Keratinocyte (primary cell): Measurements from ENCODE around the gene ADORA2B. TPM values are rescaled to one million over a fixed set of nuclear protein-coding genes. Genes with fewer than 3 reads are reported as not detected.

Experiments
- DNase-seq: peaks from one replicate; pipeline ENCODE4 v3.0.0-alpha.2; 2011; ENCODE audit warnings: low read depth, missing footprints, low spot score
- FAIRE-seq: peaks from 2 replicates; lab custom pipeline; 2011; peaks lifted over from hg19 to GRCh38; lab: Jason Lieb, UNC
- H2AFZ ChIP-seq: 2 replicates; pipeline ENCODE4 v1.6.0; 2012; ENCODE audit warnings: low read length, control low read depth, inconsistent platforms; ENCODE audit not compliant: control insufficient read depth
- H3K27ac ChIP-seq: 2 replicates; pipeline ENCODE4 v1.5.1; 2011; ENCODE audit warnings: low read length; ENCODE audit not compliant: control insufficient read depth, insufficient read depth
- H3K27me3 ChIP-seq: 3 replicates; pipeline ENCODE4 v1.6.0; 2011; ENCODE audit warnings: low read length; ENCODE audit not compliant: control insufficient read depth, insufficient read depth; ENCODE audit errors: extremely low read depth
- H3K36me3 ChIP-seq, 2 experiments: 2 replicates in 1 of 2; 3 replicates in 1 of 2; pipeline ENCODE4 v1.5.1; 2011; ENCODE audit warnings: low read length in 2 of 2, mild to moderate bottlenecking in 1 of 2; ENCODE audit not compliant: control insufficient read depth in 2 of 2, insufficient read depth in 2 of 2; ENCODE audit errors: extremely low read depth in 1 of 2
- H3K4me1 ChIP-seq: 3 replicates; pipeline ENCODE4 v1.5.1; 2011; ENCODE audit warnings: low read length; ENCODE audit not compliant: control insufficient read depth, insufficient read depth; ENCODE audit errors: extremely low read depth
- H3K4me2 ChIP-seq: 3 replicates; pipeline ENCODE4 v1.6.0; 2011; ENCODE audit warnings: low read depth, low read length; ENCODE audit not compliant: control insufficient read depth, insufficient read depth; ENCODE audit errors: extremely low read depth
- H3K4me3 ChIP-seq, 3 experiments: fragments of 200-600 bp in 1 of 3; sonication (generic) in 1 of 3; 2 replicates in 2 of 3; 3 replicates in 1 of 3; pipeline ENCODE4 v1.5.1; 2011 to 2016; ENCODE audit warnings: low read length in 3 of 3, mild to moderate bottlenecking in 3 of 3, control low read depth in 2 of 3, inconsistent platforms in 1 of 3, low read depth in 1 of 3, mixed read lengths in 1 of 3, mixed run types in 1 of 3, moderate library complexity in 1 of 3; ENCODE audit not compliant: control insufficient read depth in 2 of 3, insufficient read depth in 2 of 3; ENCODE audit errors: extremely low read depth in 1 of 3
- H3K79me2 ChIP-seq: 2 replicates; pipeline ENCODE4 v1.6.0; 2012; ENCODE audit warnings: low read length; ENCODE audit not compliant: control insufficient read depth, insufficient read depth
- H3K9ac ChIP-seq: 3 replicates; pipeline ENCODE4 v1.6.0; 2011; ENCODE audit warnings: low read length; ENCODE audit not compliant: control insufficient read depth, insufficient read depth; ENCODE audit errors: extremely low read depth
- H3K9me1 ChIP-seq: 3 replicates; pipeline ENCODE4 v1.6.0; 2011; ENCODE audit warnings: low read length; ENCODE audit not compliant: control insufficient read depth, insufficient read depth; ENCODE audit errors: extremely low read depth
- H3K9me3 ChIP-seq: 2 replicates; pipeline ENCODE4 v1.5.1; 2012; ENCODE audit warnings: low read depth, low read length; ENCODE audit not compliant: control insufficient read depth
- H4K20me1 ChIP-seq: 3 replicates; pipeline ENCODE4 v1.6.0; 2011; ENCODE audit warnings: low read length; ENCODE audit not compliant: control insufficient read depth, insufficient read depth; ENCODE audit errors: extremely low read depth
- CTCF ChIP-seq, 3 experiments: IDR thresholded peaks in 1 of 3; conservative IDR thresholded peaks in 1 of 3; optimal IDR thresholded peaks in 1 of 3; 2 replicates in 2 of 3; 3 replicates in 1 of 3; pipeline versions ENCODE3 to v1.5.1; 2011; ENCODE audit warnings: low read length in 3 of 3, mild to moderate bottlenecking in 3 of 3, moderate library complexity in 2 of 3, control low read depth in 1 of 3, inconsistent platforms in 1 of 3; ENCODE audit not compliant: insufficient read depth in 2 of 3; ENCODE audit errors: extremely low read depth in 1 of 3
- EZH2 ChIP-seq: IDR thresholded peaks from one replicate; pipeline ENCODE4 v1.6.1; 2012; ENCODE audit warnings: inconsistent platforms, mild to moderate bottlenecking, low read length, moderate library complexity
- dilution Hi-C: fragments of 300-500 bp; cut with MboI; formaldehyde crosslinking; loops from one replicate; pipeline ENCODE4 v1.7.0; 2020; ENCODE audit warnings: low sequenced_read_pairs; ENCODE audit not compliant: extremely low pct_ligation_motif_present
- polyA plus RNA-seq, 5 experiments: library from polyadenylated mRNA; depleted of rRNA in 3 of 5; stranded (reverse) in 3 of 5; stranded (forward) in 1 of 5; unstranded in 1 of 5; fragments of >200 nt; gene quantifications; 1 replicate in 1 of 5; 2 replicates in 3 of 5; 3 replicates in 1 of 5; pipeline versions ENCODE4 v1.2.1 to v1.2.3, GENCODE V29; 2011 to 2012; ENCODE audit warnings: missing spikeins in 2 of 5, low read depth in 1 of 5, low replicate concordance in 1 of 5

ADORA2B gene
- polyA plus RNA-seq, 1 donor (not counting 4 experiments of a cell fraction or from before 2014, with no cell fraction given) = 50.0 TPM

- H3K9me3 ChIP-seq = no peaks in the 10 kb centered on the region
- dilution Hi-C loops = no loop called here
- H3K79me2 ChIP-seq = peaks cover 88% of the 10 kb centered on the region
- no peaks in the 10 kb centered on the region for H3K27me3 ChIP-seq
- H4K20me1 ChIP-seq = no peaks in the 10 kb centered on the region
- DNase-seq (no peak), FAIRE-seq (no peak)
- peaks cover 61% of the 10 kb centered on the region for H3K4me1 ChIP-seq
- TF ChIP-seq EZH2 (no peak), CTCF (optimal IDR thresholded peaks at IDR 0.05 in 1 of 3, IDR thresholded peaks at IDR 0.05 in 1 of 3, conservative IDR thresholded peaks at IDR 0.05 in 1 of 3; ENCODE audit: extremely low read depth in 1 of 3, insufficient read depth in 2 of 3, low read length in 3 of 3) (no peak)
- peak overlapping the region; percentile 9 for H3K9ac ChIP-seq
- H3K27ac ChIP-seq = no peak overlapping the region
- no peak overlapping the region for H3K4me2 ChIP-seq
- H2AFZ ChIP-seq = no peak overlapping the region
- peaks cover 2 to 27% of the 10 kb centered on the region in 2 experiments for H3K36me3 ChIP-seq
- H3K4me3 ChIP-seq = no peak overlapping the region
- H3K9me1 ChIP-seq = no peaks in the 10 kb centered on the region
These were observed 7.2 kb downstream of the ADORA2B start for GRCh38 chr17:15952048-15952532.

GRCh38 chr17:15952916-15953790 lies 8.2 kb downstream of the ADORA2B start:
- Histone ChIP-seq H2AFZ (no peak overlapping the region), H3K4me2 (no peak overlapping the region), H3K36me3 (peaks cover 2 to 30% of the 10 kb centered on the region in 2 experiments), H3K9ac (no peak overlapping the region), H3K79me2 (peaks cover 87% of the 10 kb centered on the region), H3K9me3 (no peaks in the 10 kb centered on the region), H3K4me3 (no peak overlapping the region), H3K4me1 (peaks cover 61% of the 10 kb centered on the region), H3K27me3 (no peaks in the 10 kb centered on the region), H3K9me1 (no peaks in the 10 kb centered on the region), H3K27ac (peak overlapping the region; percentile 29), H4K20me1 (no peaks in the 10 kb centered on the region)
- FAIRE-seq = no peak
- DNase-seq = no peak
- dilution Hi-C loops = no loop called here
- TF ChIP-seq CTCF (optimal IDR thresholded peaks at IDR 0.05 in 1 of 3, IDR thresholded peaks at IDR 0.05 in 1 of 3, conservative IDR thresholded peaks at IDR 0.05 in 1 of 3; ENCODE audit: extremely low read depth in 1 of 3, insufficient read depth in 2 of 3, low read length in 3 of 3) (no peak), EZH2 (no peak)
